MM.1S (cell line): ENCODE measurements around the gene EMSY.

Experiments
- EZH2 ChIP-seq: fragments of 300-600 bp; sonication (generic); optimal IDR thresholded peaks from 2 replicates; pipeline ENCODE3; 2017; ENCODE audit warnings: low read depth, mild to moderate bottlenecking, antibody characterized with exemption, low read length, mixed read lengths
- TF ChIP-seq, protein P1 (sequence below): fragments of 300-600 bp; sonication (generic); IDR thresholded peaks from 2 replicates; pipeline ENCODE4 v1.5.1; 2016; ENCODE audit warnings: antibody characterized with exemption, low read length, mixed read lengths

DNA sequence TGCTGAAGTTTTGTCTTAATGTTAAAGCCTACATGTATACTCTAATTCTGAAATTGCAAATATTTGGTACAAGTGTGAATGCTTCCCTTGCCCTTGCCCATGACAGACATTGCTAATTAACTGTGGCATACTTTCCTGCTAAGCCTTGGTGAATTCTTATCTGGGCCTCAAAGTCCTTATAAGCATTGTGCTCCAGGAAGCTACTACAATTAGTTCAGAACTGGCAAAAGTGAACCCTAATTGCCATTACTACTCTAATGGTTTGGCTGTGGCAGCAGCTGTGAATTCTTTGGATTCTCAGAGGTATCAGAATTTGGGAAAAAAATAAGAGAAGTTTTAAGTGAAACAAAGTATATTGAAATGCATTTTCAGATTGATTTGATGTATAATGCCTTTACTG, 24.3 kb downstream of the EMSY start:
- TF ChIP-seq, protein P1, sequence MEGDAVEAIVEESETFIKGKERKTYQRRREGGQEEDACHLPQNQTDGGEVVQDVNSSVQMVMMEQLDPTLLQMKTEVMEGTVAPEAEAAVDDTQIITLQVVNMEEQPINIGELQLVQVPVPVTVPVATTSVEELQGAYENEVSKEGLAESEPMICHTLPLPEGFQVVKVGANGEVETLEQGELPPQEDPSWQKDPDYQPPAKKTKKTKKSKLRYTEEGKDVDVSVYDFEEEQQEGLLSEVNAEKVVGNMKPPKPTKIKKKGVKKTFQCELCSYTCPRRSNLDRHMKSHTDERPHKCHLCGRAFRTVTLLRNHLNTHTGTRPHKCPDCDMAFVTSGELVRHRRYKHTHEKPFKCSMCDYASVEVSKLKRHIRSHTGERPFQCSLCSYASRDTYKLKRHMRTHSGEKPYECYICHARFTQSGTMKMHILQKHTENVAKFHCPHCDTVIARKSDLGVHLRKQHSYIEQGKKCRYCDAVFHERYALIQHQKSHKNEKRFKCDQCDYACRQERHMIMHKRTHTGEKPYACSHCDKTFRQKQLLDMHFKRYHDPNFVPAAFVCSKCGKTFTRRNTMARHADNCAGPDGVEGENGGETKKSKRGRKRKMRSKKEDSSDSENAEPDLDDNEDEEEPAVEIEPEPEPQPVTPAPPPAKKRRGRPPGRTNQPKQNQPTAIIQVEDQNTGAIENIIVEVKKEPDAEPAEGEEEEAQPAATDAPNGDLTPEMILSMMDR = no peak
- no peak for TF ChIP-seq EZH2
